HEK293 (cell line): ENCODE results near the gene MGAT2.
"Not testable (repeated sequence)": the region's sequence is repeated elsewhere in the genome, so short reads cannot be mapped to it uniquely, and the experiment has no call there.

Source experiments
- TF ChIP-seq, protein P1 (sequence below): fragments of 450-650 bp; formaldehyde crosslinking; IDR thresholded peaks from 2 replicates; pipeline ENCODE4 v1.5.1; 2016; ENCODE audit warnings: missing biosample characterization, missing genetic modification characterization
- TF ChIP-seq, protein P2 (sequence below): fragments of 450-650 bp; formaldehyde crosslinking; IDR thresholded peaks from 2 replicates; pipeline ENCODE4 v1.5.1; 2016; ENCODE audit warnings: missing biosample characterization, missing genetic modification characterization, low read depth

DNA sequence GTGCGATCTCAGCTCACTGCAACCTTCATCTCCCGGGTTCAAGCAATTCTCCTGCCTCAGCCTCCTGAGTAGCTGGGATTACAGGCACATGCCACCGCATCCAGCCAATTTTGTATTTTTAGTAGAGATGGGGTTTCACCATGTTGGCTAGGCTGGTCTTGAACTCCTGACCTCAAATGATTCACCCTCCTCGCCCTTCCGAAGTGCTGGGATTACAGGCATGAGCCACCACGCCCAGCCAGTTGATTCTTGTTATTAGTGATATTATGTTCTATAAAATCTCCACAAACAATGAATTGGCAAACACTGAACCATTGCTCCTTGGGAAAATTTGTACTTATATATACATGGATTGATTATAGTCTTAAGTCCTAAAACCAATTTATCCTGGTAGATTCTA, 36.9 kb downstream of the MGAT2 start:
- TF ChIP-seq, protein P1, sequence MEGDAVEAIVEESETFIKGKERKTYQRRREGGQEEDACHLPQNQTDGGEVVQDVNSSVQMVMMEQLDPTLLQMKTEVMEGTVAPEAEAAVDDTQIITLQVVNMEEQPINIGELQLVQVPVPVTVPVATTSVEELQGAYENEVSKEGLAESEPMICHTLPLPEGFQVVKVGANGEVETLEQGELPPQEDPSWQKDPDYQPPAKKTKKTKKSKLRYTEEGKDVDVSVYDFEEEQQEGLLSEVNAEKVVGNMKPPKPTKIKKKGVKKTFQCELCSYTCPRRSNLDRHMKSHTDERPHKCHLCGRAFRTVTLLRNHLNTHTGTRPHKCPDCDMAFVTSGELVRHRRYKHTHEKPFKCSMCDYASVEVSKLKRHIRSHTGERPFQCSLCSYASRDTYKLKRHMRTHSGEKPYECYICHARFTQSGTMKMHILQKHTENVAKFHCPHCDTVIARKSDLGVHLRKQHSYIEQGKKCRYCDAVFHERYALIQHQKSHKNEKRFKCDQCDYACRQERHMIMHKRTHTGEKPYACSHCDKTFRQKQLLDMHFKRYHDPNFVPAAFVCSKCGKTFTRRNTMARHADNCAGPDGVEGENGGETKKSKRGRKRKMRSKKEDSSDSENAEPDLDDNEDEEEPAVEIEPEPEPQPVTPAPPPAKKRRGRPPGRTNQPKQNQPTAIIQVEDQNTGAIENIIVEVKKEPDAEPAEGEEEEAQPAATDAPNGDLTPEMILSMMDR: not testable (repeated sequence)
- TF ChIP-seq, protein P2, sequence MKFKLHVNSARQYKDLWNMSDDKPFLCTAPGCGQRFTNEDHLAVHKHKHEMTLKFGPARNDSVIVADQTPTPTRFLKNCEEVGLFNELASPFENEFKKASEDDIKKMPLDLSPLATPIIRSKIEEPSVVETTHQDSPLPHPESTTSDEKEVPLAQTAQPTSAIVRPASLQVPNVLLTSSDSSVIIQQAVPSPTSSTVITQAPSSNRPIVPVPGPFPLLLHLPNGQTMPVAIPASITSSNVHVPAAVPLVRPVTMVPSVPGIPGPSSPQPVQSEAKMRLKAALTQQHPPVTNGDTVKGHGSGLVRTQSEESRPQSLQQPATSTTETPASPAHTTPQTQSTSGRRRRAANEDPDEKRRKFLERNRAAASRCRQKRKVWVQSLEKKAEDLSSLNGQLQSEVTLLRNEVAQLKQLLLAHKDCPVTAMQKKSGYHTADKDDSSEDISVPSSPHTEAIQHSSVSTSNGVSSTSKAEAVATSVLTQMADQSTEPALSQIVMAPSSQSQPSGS: not testable (repeated sequence)
